Esophagus (tissue), 2 donors: ENCODE data around the gene PKP4. TPM values are rescaled to one million over a fixed set of nuclear protein-coding genes. Genes with fewer than 3 reads are reported as not detected.

Experiments used
- H3K27ac ChIP-seq, 2 donors: one replicate each; pipeline ENCODE4 v1.5.1; 2013; ENCODE audit warnings: low read depth in 2 of 2, mild to moderate bottlenecking in 2 of 2, inconsistent platforms in 1 of 2, low read length in 1 of 2, moderate library complexity in 1 of 2
- H3K27me3 ChIP-seq, 2 donors: one replicate each; pipeline ENCODE4 v1.6.1; 2013; ENCODE audit warnings: low read length in 2 of 2, control low read depth in 1 of 2, mild to moderate bottlenecking in 1 of 2; ENCODE audit not compliant: insufficient read depth in 2 of 2, control insufficient read depth in 1 of 2
- H3K36me3 ChIP-seq, 2 donors: one replicate each; pipeline ENCODE4 v1.6.1; 2013; ENCODE audit warnings: low read length in 1 of 2; ENCODE audit not compliant: control insufficient read depth in 2 of 2, insufficient read depth in 2 of 2
- H3K4me1 ChIP-seq, 2 donors: one replicate each; pipeline ENCODE4 v1.6.1; 2013; ENCODE audit warnings: low read length in 1 of 2; ENCODE audit not compliant: control insufficient read depth in 2 of 2, insufficient read depth in 2 of 2
- H3K4me3 ChIP-seq, 2 donors: one replicate each; pipeline ENCODE4 v1.5.1; 2013; ENCODE audit warnings: low read length in 2 of 2, mild to moderate bottlenecking in 2 of 2, low read depth in 1 of 2, moderate library complexity in 1 of 2
- H3K9me3 ChIP-seq, 2 donors: one replicate each; pipeline ENCODE4 v1.6.1; 2013; ENCODE audit warnings: mild to moderate bottlenecking in 2 of 2, low read depth in 1 of 2, low read length in 1 of 2, moderate library complexity in 1 of 2; ENCODE audit not compliant: control insufficient read depth in 2 of 2, insufficient read depth in 1 of 2
- WGBS, 2 donors: extraction: QIAGEN DNeasy Blood & Tissue Kit; methylation state at CpG; one replicate each; pipeline ENCODE4 v1.1.7; 2013; 5-methylcytosine and 5-hydroxymethylcytosine counted together
- polyA plus RNA-seq, 2 donors: library from polyadenylated mRNA; stranded (reverse); fragments of 200-250 nt; gene quantifications; one replicate each; pipeline ENCODE4 v1.2.3, GENCODE V29; 2013
- donor health status: healthy with polysubstance abuse.
- donor health status: Bipolar disorder and iron deficiency.

The PKP4 gene
- polyA plus RNA-seq, 2 donors: 21.5 to 25.8 TPM

DNA sequence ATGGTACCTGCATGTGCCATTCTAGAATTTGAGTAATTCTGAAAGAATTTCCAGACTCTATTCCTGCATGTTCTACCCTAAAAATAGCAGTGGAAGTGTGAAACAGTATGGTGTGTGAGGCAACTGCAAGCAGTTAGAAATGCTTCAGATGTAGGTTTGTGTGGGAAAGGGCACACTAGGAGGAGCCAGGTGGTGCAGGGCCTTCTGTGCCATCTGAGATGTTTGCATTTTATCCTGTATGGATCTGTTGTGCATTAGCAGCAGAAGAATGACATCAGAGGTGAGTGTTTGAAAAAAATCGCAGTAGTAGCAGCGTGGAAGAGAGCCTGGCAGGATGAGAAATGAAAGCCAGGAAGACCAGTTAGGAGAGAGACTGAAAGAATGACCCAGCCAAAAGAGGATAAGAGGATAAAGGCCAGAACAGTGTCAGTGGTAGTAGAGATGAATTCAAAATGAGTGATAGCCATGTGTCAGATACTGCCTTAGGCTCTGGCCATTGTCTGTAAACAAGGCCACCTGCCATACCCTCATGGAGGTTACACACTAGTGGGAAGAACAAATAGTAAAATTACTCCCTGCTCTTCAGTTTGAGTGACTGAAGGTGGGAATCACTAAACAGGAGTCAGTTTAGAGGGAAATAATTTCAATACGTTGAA is 142.2 kb downstream of the PKP4 start:
- Histone ChIP-seq H3K9me3 (no peaks in the 10 kb centered on the region), H3K27ac (no peak overlapping the region), H3K36me3 (peaks cover 0 to 2% of the 10 kb centered on the region in 2 donors), H3K4me3 (no peak overlapping the region), H3K27me3 (no peaks in the 10 kb centered on the region), H3K4me1 (no peaks in the 10 kb centered on the region)
- 77 to 80% methylated on average over 3 of the region's 3 CpGs for WGBS, 2 donors

DNA sequence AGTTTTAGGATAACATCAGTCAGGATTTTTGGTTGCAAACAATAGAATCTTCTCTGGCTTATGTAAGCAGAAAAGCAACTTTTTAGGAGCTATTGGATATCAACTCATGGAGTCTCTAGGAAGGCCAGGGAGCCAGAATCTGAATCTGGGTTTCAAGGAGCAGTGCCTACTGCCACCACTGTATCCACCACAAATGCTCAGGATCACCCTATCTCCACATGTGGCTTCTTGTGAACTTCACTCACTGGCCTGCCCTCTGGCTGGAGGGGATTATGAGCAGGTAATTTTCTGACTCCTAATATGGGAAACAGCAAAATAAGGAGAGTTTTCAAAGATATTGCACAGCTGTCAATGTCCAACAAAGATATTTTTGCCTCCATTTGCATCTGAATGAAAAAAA is 142.9 kb downstream of the PKP4 start:
- Histone ChIP-seq H3K4me3 (no peak overlapping the region), H3K27ac (no peak overlapping the region), H3K36me3 (peaks cover 2% of the 10 kb centered on the region in 2 donors), H3K9me3 (no peaks in the 10 kb centered on the region), H3K4me1 (no peaks in the 10 kb centered on the region), H3K27me3 (no peaks in the 10 kb centered on the region)

DNA sequence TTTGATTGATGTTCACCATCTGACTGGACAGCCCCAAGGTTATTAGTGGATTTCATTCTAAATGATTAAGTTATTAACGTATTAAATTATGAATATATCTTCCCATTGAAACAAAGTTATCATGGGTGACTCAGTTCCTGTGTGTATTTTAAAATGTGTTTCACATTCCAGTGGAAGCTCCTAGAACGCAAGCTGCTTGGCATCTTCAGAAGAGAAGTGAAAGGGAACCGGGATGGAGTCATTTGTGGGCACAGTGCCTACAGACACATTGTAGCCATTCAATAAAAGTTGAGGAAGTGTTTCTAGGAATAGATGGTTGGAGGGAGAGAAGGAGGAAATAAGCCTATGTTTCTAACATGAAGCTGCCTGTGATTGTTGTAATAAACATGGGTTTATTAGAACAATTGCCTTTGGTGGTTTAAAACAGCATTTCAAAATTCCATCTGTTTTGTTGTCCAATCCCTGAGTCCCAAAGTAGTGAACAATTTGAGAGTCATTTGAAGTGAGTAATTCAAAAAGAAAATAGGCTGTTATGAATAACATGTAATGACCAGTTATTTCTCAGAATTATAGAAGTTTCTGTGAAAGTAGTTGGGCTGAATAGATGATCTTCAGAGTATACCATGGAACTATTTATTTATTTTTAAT is 143.5 kb downstream of the PKP4 start:
- no peak overlapping the region for H3K4me3 ChIP-seq
- no peak overlapping the region for H3K27ac ChIP-seq
- 13 to 25% methylated on average over 3 of the region's 3 CpGs for WGBS, 2 donors
- no peaks in the 10 kb centered on the region for H3K4me1 ChIP-seq
- no peaks in the 10 kb centered on the region for H3K27me3 ChIP-seq
- H3K36me3 ChIP-seq: peaks cover 2 to 5% of the 10 kb centered on the region in 2 donors
- H3K9me3 ChIP-seq: no peaks in the 10 kb centered on the region

DNA sequence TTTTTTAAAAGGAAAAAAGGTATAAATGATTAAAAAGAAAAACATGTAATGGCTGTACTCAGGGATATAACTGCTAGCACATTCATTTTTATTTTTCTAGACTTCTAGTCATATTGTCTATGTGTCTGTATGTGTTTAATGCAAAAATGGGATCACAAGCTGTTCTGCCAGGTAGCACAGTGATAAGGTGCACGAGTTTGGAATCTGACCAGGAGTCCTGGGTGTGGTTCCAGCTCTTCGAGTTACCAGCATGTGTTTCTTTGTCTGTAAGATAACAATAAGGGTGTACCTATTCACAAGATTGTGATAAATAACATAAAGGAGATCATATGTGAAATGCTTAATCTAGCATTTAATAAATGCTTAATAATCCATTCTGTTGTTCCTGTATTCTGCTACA is 145.3 kb downstream of the PKP4 start:
- no peaks in the 10 kb centered on the region for H3K9me3 ChIP-seq
- H3K27ac ChIP-seq: no peak overlapping the region
- H3K36me3 ChIP-seq: peaks cover 2 to 3% of the 10 kb centered on the region in 2 donors
- H3K4me1 ChIP-seq: no peaks in the 10 kb centered on the region
- WGBS, 2 donors: 37 to 43% methylated on average over 2 of the region's 2 CpGs
- H3K4me3 ChIP-seq: no peak overlapping the region
- no peaks in the 10 kb centered on the region for H3K27me3 ChIP-seq

DNA sequence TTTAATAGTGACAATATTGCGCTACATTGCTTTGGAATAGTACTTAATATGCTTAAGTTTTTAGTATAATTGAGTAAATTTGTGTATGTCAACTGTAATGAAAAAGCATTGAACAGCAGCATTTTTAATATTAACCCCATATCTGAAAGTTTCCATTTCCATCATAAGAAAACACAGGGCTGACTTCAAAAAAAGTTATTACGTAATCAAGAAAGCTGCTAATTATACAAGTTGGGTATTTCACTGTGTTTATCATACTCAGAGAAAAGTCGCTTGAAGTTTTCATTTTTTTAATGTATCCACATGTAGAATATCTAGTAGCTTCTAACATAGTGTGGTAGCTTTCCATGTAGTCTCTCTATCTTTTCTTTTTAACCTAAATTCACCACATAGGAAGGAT is 146.5 kb downstream of the PKP4 start:
- Histone ChIP-seq H3K9me3 (no peaks in the 10 kb centered on the region), H3K27ac (no peak overlapping the region), H3K36me3 (peaks cover 2 to 3% of the 10 kb centered on the region in 2 donors), H3K27me3 (no peaks in the 10 kb centered on the region), H3K4me3 (no peak overlapping the region), H3K4me1 (no peaks in the 10 kb centered on the region)
- WGBS, 2 donors: 95% methylated on average over 3 of the region's 3 CpGs

DNA sequence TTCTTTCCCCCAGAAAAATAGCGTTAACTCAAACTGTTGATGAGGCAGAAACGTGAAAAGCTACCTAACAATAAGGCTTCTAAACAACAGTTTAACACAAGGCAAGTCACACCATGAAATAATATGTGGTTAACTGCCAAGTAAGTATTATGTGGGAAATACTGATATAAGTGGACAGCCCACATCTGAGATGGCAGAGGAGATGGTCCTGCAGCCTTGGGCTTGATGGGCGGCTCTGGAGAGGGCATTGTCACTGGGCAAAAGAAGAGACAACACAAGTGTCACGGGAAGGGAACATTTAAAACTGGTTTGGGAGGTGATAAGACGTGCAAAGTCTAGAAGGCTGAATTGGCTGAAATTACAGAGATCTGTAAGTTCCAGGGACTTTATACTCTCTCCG is 147.2 kb downstream of the PKP4 start:
- no peaks in the 10 kb centered on the region for H3K4me1 ChIP-seq
- no peaks in the 10 kb centered on the region for H3K9me3 ChIP-seq
- H3K27ac ChIP-seq: no peak overlapping the region
- H3K4me3 ChIP-seq: no peak overlapping the region
- WGBS, 2 donors: 90 to 94% methylated on average over 6 of the region's 6 CpGs
- peaks cover 2 to 3% of the 10 kb centered on the region in 2 donors for H3K36me3 ChIP-seq
- H3K27me3 ChIP-seq: no peaks in the 10 kb centered on the region

DNA sequence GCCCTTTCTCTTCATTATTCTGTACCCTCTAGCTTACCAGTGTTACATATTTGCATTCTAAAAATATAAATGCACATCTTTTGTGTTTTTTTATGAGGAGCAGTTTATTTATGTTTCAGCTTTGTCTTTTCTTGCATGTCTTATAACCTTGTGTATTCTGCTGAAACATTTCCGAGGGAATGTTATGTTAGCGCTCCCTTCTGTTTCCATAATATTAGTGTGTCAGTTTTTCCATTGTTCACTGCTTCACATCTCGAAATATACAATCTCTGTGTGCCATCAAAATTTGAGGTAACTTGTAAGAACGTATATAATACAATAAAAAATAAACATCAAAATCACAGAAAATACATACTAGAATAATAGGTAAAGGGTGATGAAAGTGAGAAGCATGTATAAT is 153.3 kb downstream of the PKP4 start:
- Histone ChIP-seq H3K4me3 (no peak overlapping the region), H3K4me1 (no peaks in the 10 kb centered on the region), H3K36me3 (no peaks in the 10 kb centered on the region), H3K27ac (no peak overlapping the region), H3K9me3 (no peaks in the 10 kb centered on the region), H3K27me3 (no peaks in the 10 kb centered on the region)
- WGBS, 2 donors: 82 to 83% methylated on average over 4 of the region's 4 CpGs

DNA sequence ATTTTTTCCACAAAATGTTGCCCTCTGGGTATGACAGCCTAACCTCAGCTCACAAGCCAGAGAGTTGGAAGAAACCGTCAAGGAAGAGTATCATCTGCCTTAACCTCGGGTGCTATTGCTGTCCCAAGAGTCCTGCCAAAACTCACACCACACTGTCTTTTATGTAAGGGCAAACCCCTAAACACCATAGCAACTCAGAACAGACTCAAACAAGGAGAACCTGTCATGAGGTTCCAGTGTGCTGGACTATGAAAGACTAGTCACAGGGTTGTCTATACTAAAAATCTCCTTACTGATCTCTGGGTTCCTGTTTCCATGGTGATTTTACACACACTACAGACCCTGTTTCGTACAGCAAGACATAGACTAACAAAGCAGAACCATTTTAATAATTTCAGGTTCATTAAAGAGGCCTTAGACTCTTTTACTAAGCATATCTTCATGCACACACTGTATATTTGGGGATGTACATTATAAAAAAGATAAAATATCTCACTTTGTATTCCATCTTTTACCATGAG is 159.8 kb downstream of the PKP4 start:
- Histone ChIP-seq H3K4me3 (no peak overlapping the region), H3K27ac (no peak overlapping the region), H3K36me3 (peaks cover 3 to 4% of the 10 kb centered on the region in 2 donors), H3K4me1 (no peaks in the 10 kb centered on the region), H3K27me3 (no peaks in the 10 kb centered on the region), H3K9me3 (no peaks in the 10 kb centered on the region)
- 87 to 89% methylated on average over 3 of the region's 3 CpGs for WGBS, 2 donors

DNA sequence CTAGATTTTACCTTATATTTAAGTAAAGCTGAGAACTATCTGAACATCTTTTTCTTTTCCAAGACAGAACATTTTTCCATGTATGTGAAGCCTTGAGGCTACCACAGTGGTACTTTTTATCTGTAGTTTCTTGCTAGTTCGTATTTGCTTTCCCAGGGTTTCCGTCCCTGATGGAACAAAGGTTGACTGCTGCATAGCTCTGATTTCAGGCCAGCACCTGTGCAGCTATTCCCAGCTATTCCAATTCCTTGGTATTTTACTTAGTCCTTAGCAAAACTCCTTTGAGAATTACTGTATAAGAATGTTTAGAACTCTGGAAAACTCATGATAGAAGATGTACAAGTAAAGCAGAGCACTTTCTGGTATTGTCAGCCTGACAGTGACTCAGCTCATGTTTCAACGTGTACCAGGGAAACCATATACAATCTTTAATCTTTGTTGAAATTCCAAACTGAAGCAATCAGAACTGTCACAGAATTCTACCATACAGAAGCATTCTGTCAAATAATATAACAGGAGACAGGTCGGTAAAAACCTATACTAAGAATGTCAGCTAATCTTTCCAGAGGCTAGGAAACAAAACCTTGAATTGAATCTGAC is 162.2 kb downstream of the PKP4 start:
- Histone ChIP-seq H3K9me3 (no peaks in the 10 kb centered on the region), H3K27ac (no peak overlapping the region), H3K4me3 (no peak overlapping the region), H3K36me3 (peaks cover 3 to 4% of the 10 kb centered on the region in 2 donors), H3K27me3 (no peaks in the 10 kb centered on the region), H3K4me1 (no peaks in the 10 kb centered on the region)
- 50 to 60% methylated on average over 4 of the region's 4 CpGs for WGBS, 2 donors
